Omental fat pad (tissue), 4 donors: ENCODE results near the gene STAT4. TPM values are rescaled to one million over a fixed set of nuclear protein-coding genes. Genes with fewer than 3 reads are reported as not detected.

Experiments
- ATAC-seq: fragments of 150-250 bp; one replicate; pipeline ENCODE4 v1.9.1; 2016; ENCODE audit warnings: mild to moderate bottlenecking, moderate library complexity; ENCODE audit not compliant: low FRiP score
- DNase-seq: peaks from one replicate; pipeline ENCODE4 v3.0.0-alpha.2; 2019; ENCODE audit warnings: low spot score
- total RNA-seq, 4 donors: library from RNA; depleted of rRNA; stranded (reverse); fragments of >200 nt; gene quantifications; one replicate each; pipeline ENCODE4 v1.1.0, GENCODE V29; 2016
- TF ChIP-seq, protein P1 (sequence below), 3 donors: fragments of 450-650 bp; IDR thresholded peaks; one replicate each; pipeline ENCODE4 v1.5.1; 2016 to 2017; ENCODE audit warnings: antibody characterized with exemption in 3 of 3, mild to moderate bottlenecking in 3 of 3, moderate library complexity in 2 of 3

STAT4 gene
- total RNA-seq, 4 donors from 2014 or later = 4.6 to 29.4 (median 10.5) TPM

DNA sequence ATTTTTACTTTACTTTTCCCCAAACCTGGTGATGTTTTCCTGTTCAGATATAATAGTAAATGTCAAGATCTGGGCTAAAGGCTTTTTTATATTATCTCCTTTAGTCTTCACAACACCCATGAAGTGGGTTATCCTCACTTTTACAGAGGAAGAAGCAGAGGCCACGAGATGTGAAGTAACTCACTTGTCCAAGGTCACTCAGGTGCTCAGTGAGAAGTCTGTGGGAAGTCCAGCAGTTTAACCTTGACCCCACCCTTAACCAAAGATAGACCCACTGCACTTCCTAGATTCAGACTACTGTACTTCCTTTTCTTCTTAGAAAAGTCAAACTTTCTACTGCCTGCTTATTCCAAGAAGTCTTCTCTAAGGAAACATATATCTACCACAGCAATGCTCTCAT lies 80.5 kb downstream of the STAT4 start:
- ATAC-seq = no peak
- TF ChIP-seq, protein P1, sequence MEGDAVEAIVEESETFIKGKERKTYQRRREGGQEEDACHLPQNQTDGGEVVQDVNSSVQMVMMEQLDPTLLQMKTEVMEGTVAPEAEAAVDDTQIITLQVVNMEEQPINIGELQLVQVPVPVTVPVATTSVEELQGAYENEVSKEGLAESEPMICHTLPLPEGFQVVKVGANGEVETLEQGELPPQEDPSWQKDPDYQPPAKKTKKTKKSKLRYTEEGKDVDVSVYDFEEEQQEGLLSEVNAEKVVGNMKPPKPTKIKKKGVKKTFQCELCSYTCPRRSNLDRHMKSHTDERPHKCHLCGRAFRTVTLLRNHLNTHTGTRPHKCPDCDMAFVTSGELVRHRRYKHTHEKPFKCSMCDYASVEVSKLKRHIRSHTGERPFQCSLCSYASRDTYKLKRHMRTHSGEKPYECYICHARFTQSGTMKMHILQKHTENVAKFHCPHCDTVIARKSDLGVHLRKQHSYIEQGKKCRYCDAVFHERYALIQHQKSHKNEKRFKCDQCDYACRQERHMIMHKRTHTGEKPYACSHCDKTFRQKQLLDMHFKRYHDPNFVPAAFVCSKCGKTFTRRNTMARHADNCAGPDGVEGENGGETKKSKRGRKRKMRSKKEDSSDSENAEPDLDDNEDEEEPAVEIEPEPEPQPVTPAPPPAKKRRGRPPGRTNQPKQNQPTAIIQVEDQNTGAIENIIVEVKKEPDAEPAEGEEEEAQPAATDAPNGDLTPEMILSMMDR (IDR thresholded peaks at IDR 0.05) = no peak
- no peak for DNase-seq

DNA sequence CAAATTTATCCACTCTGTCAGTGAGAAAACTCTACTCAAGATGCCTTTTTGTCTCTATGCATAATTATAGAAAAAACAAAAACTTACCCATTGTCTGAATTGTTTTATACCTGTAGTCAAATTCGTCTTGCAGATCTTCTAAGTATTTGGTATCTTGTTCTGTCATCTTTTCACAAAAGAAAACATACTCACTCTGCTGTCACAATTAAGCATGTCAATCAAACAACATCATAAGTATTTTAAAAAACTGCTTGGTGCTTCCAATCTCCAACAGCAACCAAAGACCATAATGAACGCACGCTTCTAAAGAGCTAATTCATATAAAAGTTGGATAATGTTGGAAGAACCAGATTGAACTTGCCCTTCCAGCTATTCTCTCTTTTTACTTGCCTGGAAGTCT lies 81.2 kb downstream of the STAT4 start:
- TF ChIP-seq, protein P1 (IDR thresholded peaks at IDR 0.05) = no peak
- DNase-seq (no peak), ATAC-seq (no peak)

DNA sequence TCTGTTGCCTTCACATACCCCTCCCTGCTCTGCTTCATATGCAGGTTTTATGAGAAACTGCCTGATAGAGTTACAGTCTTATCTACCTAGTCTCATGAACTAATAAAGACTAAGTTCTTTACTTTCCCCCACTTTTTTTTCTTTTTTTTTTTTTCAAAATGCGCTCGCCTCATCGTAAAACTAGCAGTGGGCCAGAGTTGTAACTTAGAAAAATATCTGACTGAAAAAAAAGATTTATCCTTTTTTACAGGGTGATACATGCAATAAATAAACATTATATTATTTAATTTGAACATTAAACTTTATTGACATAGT lies 83.9 kb downstream of the STAT4 start:
- ATAC-seq (no peak), DNase-seq (no peak)
- TF ChIP-seq, protein P1 (IDR thresholded peaks at IDR 0.05) = no peak

DNA sequence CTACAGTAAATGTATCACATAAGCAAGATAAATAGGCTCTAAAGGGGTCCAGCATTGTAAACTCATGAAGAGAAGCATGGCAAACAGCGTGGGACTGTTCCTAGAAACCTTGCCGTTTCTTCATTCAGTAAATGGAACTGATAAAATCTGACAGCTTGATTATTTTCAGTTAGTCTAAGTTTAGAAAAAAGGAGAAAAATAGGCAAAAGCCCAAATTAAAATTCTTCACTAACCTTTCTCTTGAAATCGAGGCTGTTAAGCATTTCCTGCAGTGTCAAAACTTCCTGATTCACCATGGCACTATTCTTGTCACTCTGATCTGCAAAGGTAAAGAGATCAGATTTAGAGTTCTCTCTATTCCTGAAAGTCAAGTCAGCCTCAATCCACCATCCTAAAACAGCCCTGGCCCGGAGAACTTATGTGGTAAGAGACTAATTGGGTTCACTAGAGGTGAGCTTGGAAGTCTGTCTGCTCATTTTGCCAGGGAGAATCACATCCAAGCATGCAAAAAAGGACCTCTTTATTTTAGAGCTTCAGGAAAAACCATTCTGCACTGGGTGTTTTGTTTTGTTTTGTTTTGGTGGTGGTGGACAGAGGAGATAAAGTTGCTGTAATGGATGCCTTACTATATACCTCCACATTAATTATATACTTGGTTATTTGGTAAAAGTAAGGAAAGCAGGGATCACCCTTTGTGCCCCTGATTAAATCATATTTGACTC lies 84.4 kb downstream of the STAT4 start:
- TF ChIP-seq, protein P1 (IDR thresholded peaks at IDR 0.05) = no peak
- ATAC-seq (peak; percentile 70), DNase-seq (no peak)

DNA sequence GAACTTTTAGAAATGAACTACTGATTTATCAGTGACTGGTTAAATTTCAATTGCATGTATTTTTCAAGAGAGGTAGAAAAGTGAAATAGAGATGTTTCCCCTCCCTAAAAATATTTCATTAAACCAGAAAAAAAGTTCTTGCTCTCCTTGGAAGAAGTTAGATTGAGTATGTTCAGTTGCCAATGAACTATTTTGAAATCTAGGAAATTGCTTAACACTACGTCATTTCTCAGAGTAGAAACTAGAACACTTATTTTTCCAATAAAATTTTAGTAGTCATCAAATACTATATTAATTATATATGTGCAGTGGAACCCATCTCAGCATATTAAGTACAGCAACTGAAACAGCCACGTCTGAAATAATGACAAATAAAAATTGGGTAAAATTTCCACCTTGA lies 85.0 kb downstream of the STAT4 start:
- peak; percentile 61 for ATAC-seq
- no peak for DNase-seq
- TF ChIP-seq, protein P1 (IDR thresholded peaks at IDR 0.05) = no peak

DNA sequence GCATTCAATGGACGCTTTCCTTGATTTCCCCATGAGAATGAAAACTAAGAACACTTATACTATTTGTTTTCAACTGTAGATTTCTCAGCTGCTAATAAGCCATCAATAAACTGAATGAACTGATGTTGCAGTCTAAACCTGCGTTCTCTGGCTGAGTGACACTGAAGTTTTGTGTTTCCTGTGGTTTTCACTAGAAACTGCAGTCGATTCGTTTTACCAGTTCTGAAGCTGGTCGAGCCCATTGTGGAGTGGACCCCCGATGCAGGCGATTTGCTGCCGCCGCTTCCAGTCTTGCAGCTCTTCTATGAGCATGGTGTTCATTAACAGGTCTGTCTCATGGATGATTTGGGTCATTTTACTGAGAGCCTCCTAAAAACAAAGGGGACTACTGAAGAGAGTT lies 86.2 kb downstream of the STAT4 start:
- no peak for ATAC-seq
- DNase-seq = no peak
- TF ChIP-seq, protein P1 (IDR thresholded peaks at IDR 0.05) = no peak

DNA sequence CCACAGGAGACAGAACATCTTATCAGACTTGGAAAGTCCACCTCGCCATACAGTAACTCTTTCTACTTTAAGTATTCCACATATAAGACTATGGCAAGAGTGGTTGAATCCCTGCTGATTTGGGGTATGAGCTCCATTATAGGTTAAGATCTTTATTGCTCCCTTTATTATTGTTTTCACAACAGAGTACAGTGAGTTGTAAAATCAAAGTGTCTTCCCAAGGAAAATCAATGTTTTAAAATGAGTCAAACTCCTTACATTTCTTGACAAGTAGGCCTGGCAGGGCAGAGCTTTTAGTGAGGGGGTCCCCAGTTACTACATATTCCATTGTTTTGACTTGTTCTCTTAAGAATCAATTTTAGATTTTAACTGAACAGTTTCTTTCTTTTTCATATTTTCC lies 87.2 kb downstream of the STAT4 start:
- TF ChIP-seq, protein P1 (IDR thresholded peaks at IDR 0.05) = no peak
- no peak for ATAC-seq
- DNase-seq = no peak
